Measurements from ENCODE around the gene PKNOX2.

PKNOX2 gene

DNA sequence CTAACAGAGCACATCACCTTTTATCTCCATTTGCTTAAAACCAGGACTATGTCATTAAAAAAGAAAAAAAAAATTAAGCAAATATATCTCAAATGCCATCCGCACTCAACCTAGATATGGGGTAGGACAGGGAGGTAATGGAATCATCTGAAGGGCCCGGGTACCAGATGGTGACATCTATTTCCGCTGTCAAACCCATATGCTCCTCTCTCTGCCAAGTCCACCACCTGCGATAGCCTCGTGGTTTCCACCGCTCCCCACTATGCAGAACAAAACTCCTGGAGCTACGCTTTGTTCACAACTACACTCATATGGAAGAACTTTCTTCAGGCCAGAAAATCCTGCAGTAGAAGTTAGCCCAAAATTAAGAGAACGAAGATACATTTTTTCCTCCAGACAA lies 300.1 kb downstream of the PKNOX2 start:
- H3K27ac ChIP-seq = no peak overlapping the region
- TF ChIP-seq, protein P1, sequence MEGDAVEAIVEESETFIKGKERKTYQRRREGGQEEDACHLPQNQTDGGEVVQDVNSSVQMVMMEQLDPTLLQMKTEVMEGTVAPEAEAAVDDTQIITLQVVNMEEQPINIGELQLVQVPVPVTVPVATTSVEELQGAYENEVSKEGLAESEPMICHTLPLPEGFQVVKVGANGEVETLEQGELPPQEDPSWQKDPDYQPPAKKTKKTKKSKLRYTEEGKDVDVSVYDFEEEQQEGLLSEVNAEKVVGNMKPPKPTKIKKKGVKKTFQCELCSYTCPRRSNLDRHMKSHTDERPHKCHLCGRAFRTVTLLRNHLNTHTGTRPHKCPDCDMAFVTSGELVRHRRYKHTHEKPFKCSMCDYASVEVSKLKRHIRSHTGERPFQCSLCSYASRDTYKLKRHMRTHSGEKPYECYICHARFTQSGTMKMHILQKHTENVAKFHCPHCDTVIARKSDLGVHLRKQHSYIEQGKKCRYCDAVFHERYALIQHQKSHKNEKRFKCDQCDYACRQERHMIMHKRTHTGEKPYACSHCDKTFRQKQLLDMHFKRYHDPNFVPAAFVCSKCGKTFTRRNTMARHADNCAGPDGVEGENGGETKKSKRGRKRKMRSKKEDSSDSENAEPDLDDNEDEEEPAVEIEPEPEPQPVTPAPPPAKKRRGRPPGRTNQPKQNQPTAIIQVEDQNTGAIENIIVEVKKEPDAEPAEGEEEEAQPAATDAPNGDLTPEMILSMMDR (conservative IDR thresholded peaks at IDR 0.05) = no peak
- TF ChIP-seq ZFX (IDR thresholded peaks at IDR 0.05) = no peak

DNA sequence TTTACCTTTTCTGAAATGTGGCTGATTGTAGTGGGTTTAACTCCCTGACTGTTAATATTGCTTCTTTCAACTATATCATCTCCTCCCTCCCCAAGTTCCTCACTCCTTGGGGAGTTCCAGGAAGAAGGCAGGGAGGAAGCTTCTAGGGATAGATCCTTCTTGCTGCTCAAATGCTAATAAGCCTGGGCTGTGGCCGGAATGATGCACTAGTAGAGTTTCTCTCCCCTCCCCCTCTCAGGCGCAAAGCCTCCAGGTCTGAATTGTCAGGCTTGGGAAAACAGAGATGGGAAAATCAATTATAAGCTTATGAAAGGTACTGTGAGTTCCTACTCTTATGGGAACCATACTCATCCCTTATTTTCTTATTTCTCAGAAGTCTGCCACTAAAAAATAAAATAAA lies 300.7 kb downstream of the PKNOX2 start:
- H3K27ac ChIP-seq = no peak overlapping the region
- TF ChIP-seq ZFX (IDR thresholded peaks at IDR 0.05) = no peak
- TF ChIP-seq, protein P1 (conservative IDR thresholded peaks at IDR 0.05) = no peak

DNA sequence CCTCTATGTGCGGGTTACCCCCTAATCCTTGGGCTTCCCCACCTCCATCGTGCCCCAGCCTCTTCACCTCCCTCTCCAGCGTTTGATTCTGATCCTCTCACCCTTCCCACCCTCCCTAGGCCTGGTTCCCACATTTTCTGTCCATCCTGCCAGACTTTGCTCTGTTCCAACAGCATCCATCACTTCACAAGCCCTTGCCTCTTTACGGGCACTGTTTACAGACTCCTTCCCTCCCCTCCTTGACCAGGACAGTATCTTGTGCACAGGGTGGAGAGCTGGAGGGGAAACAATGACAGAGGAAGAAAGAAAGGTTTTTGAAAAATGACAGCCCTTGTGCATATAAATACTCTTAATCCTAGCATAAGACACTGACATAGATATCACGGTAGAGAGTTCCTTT lies 301.1 kb downstream of the PKNOX2 start:
- H3K27ac ChIP-seq = no peak overlapping the region
- TF ChIP-seq, protein P1 (conservative IDR thresholded peaks at IDR 0.05) = no peak
- no peak for TF ChIP-seq ZFX (IDR thresholded peaks at IDR 0.05)

DNA sequence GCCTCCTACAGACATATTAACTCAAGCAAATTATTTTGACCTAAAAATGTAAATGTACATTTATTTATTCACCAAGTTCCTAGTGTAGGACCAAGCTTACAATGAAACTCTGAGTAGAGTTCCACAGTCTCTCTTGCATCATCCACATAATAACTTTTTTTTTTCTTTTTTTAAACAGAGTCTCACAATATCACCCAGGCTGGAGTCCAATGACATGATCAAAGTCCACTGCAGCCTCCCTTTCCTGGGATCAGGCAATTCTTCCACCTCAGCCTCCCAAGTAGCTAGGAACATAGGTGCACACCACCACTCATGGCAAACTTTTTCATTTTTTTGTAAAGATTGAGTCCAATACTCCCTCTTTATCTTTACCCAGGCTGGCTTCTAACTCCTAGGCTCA lies 303.5 kb downstream of the PKNOX2 start:
- TF ChIP-seq ZFX (IDR thresholded peaks at IDR 0.05) = no peak
- TF ChIP-seq, protein P1 (conservative IDR thresholded peaks at IDR 0.05) = no peak
- no peak overlapping the region for H3K27ac ChIP-seq

GRCh38 chr11:125468852-125469251 lies 304.3 kb downstream of the PKNOX2 start:
- TF ChIP-seq, protein P1 (conservative IDR thresholded peaks at IDR 0.05) = no peak
- no peak for TF ChIP-seq ZFX (IDR thresholded peaks at IDR 0.05)
- no peak overlapping the region for H3K27ac ChIP-seq

- no peak overlapping the region for H3K27ac ChIP-seq
- TF ChIP-seq, protein P1 (conservative IDR thresholded peaks at IDR 0.05) = no peak
- TF ChIP-seq ZFX (IDR thresholded peaks at IDR 0.05) = no peak
These were observed 305.8 kb downstream of the PKNOX2 start for GRCh38 chr11:125470355-125470754.

DNA sequence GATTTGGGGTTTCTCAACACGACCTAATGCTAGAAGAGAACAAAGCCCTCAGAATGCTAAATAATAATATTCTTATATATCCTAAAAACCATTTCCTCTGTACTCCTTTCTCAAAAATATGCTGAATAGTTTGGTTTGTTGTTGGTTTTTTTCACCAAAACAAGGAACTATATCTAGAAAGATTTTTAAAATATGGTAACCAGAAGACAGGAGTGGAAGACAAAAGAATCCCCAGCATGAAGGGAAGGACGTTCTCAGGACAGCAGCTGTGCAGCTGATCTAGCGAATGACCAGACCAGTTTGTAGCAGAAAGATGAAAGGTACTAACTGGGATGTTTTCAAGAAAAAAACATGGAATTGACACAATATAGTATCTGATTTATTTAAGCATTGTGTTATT lies 312.2 kb downstream of the PKNOX2 start:
- no peak overlapping the region for H3K27ac ChIP-seq
- TF ChIP-seq, protein P1 (conservative IDR thresholded peaks at IDR 0.05) = no peak
- TF ChIP-seq ZFX (IDR thresholded peaks at IDR 0.05) = no peak

All from C4-2B (cell line).